ENCODE measurements around the gene NUP50. TPM values are rescaled to one million over a fixed set of nuclear protein-coding genes. Genes with fewer than 3 reads are reported as not detected.

NUP50 gene, protein sequence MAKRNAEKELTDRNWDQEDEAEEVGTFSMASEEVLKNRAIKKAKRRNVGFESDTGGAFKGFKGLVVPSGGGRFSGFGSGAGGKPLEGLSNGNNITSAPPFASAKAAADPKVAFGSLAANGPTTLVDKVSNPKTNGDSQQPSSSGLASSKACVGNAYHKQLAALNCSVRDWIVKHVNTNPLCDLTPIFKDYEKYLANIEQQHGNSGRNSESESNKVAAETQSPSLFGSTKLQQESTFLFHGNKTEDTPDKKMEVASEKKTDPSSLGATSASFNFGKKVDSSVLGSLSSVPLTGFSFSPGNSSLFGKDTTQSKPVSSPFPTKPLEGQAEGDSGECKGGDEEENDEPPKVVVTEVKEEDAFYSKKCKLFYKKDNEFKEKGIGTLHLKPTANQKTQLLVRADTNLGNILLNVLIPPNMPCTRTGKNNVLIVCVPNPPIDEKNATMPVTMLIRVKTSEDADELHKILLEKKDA
- 10 to 100 TPM; 38.9 to 96.9 (median 72.0) TPM for total RNA-seq

DNA sequence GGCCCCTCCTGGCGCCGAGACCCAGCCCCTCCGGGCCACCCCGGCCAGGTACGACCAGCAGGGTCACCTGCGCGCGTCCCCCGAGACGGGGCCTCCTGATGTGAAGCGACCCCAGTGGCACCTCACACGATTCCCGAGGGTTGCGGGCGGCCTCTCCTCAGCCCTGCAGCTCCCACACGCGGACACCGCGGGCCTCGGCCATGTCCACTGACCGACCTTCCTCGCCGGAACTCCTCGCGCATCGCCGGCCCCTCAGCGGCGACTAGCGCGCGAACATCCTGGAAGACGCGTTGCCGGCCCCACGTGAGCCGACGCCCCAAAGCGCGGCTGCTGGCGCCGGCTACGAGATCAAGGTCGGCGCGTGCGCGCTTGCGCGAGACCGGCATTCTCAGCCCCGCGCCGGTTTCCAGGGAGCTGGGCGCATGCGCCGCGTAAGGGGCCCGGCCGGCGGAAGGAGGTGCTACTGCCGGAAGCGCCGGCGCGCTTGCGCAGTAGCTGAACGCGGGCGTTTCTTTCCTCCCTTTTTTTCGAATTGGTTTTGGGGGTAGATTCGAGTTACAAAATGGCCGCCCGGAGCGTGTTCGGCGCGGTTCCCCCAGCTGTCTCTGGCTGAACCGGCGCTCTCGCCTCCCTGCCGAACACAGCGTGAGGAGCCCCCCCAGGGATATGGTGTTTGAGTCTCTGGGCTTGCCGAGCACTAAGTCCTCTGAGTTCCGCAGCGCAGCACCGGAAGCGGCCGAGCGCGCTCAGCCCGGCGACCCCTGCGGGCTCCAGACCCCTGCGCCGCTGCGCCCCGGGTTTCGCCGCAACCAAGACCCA, at the start of gene NUP50:
TSS of gene NUP50 (plus strand) at position 475 of the 819 bp plus-strand sequence. CDS start 4,253 bp downstream, outside the sequence.
- Histone ChIP-seq H3K36me3 (peaks cover 0 to 6% (median 0%) of the 10 kb centered on the region in 3 donors), H3K27me3 (no peaks in the 10 kb centered on the region), H3K9me3 (no peaks in the 10 kb centered on the region), H3K4me3 (peak within 1 kb of the TSS; percentile 72 to 97 (median 86)), H3K4me1 (peaks cover 0 to 52% (median 13%) of the 10 kb centered on the region in 4 donors), H3K27ac (peak within 1 kb of the TSS; percentile 69 to 94 (median 92))
- 0 to 1% methylated on average over 37 to 49 of the region's 100 CpGs for WGBS, 2 donors
- DNase-seq (ENCODE audit: low spot score in 2 of 2), result peak; percentile 88 to 90
- TF ChIP-seq EP300 (IDR thresholded peaks at IDR 0.05) (peak; percentile 94), POLR2A (IDR thresholded peaks at IDR 0.05) (peak; percentile 73 to 74)
- TF ChIP-seq, protein P1, sequence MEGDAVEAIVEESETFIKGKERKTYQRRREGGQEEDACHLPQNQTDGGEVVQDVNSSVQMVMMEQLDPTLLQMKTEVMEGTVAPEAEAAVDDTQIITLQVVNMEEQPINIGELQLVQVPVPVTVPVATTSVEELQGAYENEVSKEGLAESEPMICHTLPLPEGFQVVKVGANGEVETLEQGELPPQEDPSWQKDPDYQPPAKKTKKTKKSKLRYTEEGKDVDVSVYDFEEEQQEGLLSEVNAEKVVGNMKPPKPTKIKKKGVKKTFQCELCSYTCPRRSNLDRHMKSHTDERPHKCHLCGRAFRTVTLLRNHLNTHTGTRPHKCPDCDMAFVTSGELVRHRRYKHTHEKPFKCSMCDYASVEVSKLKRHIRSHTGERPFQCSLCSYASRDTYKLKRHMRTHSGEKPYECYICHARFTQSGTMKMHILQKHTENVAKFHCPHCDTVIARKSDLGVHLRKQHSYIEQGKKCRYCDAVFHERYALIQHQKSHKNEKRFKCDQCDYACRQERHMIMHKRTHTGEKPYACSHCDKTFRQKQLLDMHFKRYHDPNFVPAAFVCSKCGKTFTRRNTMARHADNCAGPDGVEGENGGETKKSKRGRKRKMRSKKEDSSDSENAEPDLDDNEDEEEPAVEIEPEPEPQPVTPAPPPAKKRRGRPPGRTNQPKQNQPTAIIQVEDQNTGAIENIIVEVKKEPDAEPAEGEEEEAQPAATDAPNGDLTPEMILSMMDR (IDR thresholded peaks at IDR 0.05), result peak in 2 of 5 experiments; percentile 32 to 52

DNA sequence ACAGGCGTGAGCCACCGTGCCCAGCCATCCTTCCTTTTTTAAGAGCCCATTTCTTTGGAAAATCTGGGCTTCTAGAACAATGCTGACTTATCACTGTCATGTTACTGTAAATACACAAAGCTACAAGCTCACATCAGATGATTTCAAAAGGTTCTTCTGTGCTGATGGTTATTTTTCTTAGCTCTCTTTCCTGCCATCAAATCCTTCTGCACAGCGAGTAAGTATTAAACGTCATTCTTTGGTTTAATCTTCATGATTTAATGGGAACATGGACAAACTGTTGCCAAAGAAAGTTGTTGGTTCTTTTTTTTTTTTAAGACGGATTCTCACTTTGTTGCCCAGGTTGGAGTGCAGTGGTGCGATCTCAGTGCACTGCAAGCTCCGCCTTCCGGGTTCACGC, 43.3 kb upstream of the NUP50 start:
- H3K27me3 ChIP-seq, result no peaks in the 10 kb centered on the region
- no peak overlapping the region for H3K27ac ChIP-seq
- H3K9me3 ChIP-seq, result peaks cover 0 to 8% (median 0%) of the 10 kb centered on the region in 4 donors
- TF ChIP-seq EP300 (IDR thresholded peaks at IDR 0.05) (no peak), POLR2A (IDR thresholded peaks at IDR 0.05) (no peak)
- TF ChIP-seq, protein P1 (IDR thresholded peaks at IDR 0.05), result no peak
- DNase-seq (ENCODE audit: low spot score in 2 of 2), result no peak
- 83 to 88% methylated on average over 9 of the region's 9 CpGs for WGBS, 2 donors
- H3K4me3 ChIP-seq, result no peak overlapping the region
- no peaks in the 10 kb centered on the region for H3K36me3 ChIP-seq
- no peaks in the 10 kb centered on the region for H3K4me1 ChIP-seq

DNA sequence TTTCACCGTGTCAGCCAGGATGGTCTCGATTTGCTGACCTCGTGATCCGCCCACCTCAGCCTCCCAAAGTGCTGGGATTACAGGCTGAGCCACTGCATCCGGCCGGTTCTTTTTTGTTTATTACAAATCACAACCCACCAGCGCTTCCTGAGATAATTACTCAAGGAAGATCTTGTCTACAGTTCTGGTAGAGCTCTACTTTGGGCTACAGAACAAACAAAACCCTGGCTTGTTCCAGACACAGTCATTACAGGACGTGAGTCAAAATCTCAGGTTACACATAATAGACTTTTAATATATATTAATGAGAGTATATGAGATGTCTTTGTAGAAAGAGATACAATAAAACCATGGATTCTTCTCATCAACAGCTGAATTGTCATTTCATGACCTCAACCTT, 42.8 kb upstream of the NUP50 start:
- Histone ChIP-seq H3K27me3 (no peaks in the 10 kb centered on the region), H3K9me3 (peaks cover 0 to 8% (median 0%) of the 10 kb centered on the region in 4 donors), H3K4me1 (no peaks in the 10 kb centered on the region), H3K27ac (no peak overlapping the region), H3K4me3 (no peak overlapping the region), H3K36me3 (no peaks in the 10 kb centered on the region)
- TF ChIP-seq POLR2A (IDR thresholded peaks at IDR 0.05) (no peak), EP300 (IDR thresholded peaks at IDR 0.05) (no peak)
- TF ChIP-seq, protein P1 (IDR thresholded peaks at IDR 0.05), result no peak
- WGBS, 2 donors, result 71 to 81% methylated on average over 8 of the region's 8 CpGs
- DNase-seq (ENCODE audit: low spot score in 2 of 2), result no peak

DNA sequence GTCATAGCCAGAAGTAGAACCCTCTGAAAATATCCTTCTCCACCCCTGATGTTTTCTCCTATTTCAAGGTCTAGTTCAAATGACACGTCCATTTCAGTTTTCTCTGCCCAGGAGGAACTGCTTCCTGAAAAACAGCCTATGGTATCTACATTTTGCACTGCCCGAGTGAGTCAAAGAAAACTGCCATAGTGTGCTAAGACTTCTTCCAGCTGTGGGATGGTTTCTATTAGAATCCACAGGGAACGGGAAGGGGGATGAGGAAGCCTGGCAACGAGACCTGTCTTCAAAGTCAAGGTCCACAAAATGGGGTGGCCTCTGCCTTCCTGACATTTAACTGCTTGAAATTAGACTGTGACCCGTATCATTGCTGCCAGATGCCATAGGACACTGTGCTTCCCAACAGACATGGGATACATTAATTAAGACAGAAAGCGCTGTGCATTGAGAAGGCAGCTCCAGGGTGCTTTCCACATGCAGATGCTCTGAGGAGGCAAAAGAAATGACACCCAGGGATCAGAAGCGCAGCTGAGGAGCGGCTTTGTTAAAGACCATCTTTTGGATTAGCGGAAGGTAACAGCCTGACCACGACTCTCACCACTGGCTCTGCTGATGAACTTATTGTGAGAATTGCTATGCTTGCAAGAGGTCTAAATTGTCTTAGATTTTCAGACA, 39.4 kb upstream of the NUP50 start:
- Histone ChIP-seq H3K27ac (no peak overlapping the region), H3K9me3 (peaks cover 0 to 4% (median 0%) of the 10 kb centered on the region in 4 donors), H3K27me3 (no peaks in the 10 kb centered on the region), H3K4me1 (no peaks in the 10 kb centered on the region), H3K36me3 (no peaks in the 10 kb centered on the region), H3K4me3 (no peak overlapping the region)
- no peak for DNase-seq (ENCODE audit: low spot score in 2 of 2)
- WGBS, 2 donors, result 48% methylated on average over 10 of the region's 10 CpGs
- no peak for TF ChIP-seq EP300 (IDR thresholded peaks at IDR 0.05)
- TF ChIP-seq POLR2A (IDR thresholded peaks at IDR 0.05), result no peak
- TF ChIP-seq, protein P1 (IDR thresholded peaks at IDR 0.05), result no peak
